Measurements from ENCODE around the gene SLF1.

SLF1 gene

DNA sequence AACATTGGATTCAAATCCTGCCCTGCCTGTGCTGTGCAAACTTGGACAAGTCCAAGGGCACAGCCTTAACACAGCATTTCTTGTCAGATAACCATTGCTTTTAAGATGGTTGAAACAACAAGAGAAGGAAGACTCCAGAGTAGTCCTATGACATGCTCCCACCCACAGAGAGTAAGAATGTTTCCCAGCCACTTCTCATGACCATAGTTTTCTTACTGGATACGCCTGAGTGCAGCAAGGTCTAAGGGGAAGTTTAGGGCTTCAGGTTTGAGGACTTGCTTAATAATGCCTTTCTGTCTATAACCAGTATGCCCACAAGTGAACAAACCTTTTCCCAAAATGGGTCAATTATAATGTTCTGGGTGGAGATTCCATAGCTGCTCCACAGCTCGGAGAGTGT lies 126.4 kb downstream of the SLF1 start:
- no peaks in the 10 kb centered on the region for H3K9me3 ChIP-seq (ENCODE audit: low read depth, low read length)
- H3K27ac ChIP-seq, result no peak overlapping the region
- no peak overlapping the region for H3K4me3 ChIP-seq
- H3K36me3 ChIP-seq (ENCODE audit: insufficient read depth, low read length), result no peaks in the 10 kb centered on the region
- TF ChIP-seq FOXP2 (optimal IDR thresholded peaks at IDR 0.05; ENCODE audit: control extremely low read depth, extremely low read length, insufficient read depth), result no peak
- TF ChIP-seq EZH2 (IDR thresholded peaks at IDR 0.05), result no peak
- TF ChIP-seq POLR2AphosphoS5 (IDR thresholded peaks at IDR 0.05; ENCODE audit: borderline replicate concordance, low read depth, low read length), result no peak
- DNase-seq (ENCODE audit: low read depth, low spot score), result no peak
- H3K9ac ChIP-seq (ENCODE audit: insufficient read length), result no peak overlapping the region

DNA sequence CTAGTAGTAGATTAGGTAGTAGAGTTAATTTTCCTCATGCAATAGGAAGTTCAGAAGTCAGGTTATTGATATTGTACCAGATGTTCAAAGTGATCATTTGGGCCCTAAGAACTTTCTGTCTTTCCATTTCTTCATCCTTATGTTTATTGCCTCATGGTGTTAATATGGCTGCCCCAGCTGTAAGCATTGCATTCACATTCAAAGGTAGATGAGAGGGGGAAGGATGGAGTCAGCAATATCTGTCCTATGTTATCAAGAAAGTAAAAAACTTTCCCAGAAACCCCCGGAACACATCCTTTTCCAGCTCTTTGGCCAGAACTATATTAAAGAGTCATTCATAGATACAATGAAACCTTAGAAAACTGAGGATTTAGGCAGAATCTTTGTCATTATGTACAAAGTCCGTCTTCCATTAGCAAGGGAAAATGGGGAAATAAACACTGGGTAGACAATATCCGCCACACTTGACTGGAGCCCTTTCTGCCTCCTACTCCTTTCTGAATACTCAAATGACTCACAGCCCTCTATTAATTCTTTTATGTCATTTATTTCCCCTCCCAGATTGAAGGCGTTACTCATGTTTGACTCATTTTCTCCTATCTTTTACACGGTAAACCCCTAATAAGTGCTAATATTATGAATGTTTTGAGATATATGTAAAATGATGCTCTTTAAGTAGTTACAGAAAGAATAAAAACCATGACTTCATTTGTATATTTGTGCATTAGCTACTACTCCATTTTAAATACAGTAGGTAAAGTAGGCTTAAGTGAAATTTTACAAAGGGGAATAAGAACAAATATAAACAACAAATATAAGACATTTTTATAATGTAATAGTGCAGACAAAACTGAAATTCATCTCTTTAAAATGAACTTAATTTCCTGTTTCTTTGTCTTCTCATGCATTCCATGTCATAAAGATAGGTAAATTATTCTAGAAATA lies 127.6 kb downstream of the SLF1 start:
- H3K4me3 ChIP-seq, result no peak overlapping the region
- no peak overlapping the region for H3K27ac ChIP-seq
- TF ChIP-seq FOXP2 (optimal IDR thresholded peaks at IDR 0.05; ENCODE audit: control extremely low read depth, extremely low read length, insufficient read depth) (no peak), EZH2 (IDR thresholded peaks at IDR 0.05) (no peak)
- H3K9ac ChIP-seq (ENCODE audit: insufficient read length), result no peak overlapping the region
- H3K36me3 ChIP-seq (ENCODE audit: insufficient read depth, low read length), result no peaks in the 10 kb centered on the region
- no peaks in the 10 kb centered on the region for H3K9me3 ChIP-seq (ENCODE audit: low read depth, low read length)
- no peak for DNase-seq (ENCODE audit: low read depth, low spot score)

DNA sequence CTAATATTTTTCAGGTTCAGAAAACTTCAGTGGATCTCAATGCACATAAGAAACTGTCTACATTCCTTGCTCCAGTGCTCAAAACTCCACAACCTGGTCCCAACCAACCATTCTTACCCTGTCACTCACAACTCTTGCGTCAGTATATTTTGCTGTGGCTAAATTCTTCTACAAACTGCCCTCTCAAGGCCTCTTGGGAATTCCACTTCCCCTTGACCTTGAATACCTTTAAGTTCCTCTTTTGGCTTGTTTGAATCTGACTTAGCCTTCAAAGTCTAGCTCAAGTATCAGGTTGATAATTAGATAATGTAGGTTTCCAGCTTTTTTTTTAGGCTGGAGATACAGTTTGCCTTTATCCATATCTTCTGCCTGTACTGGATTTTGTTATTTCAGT lies 128.3 kb downstream of the SLF1 start:
- TF ChIP-seq EZH2 (IDR thresholded peaks at IDR 0.05) (no peak), FOXP2 (optimal IDR thresholded peaks at IDR 0.05; ENCODE audit: control extremely low read depth, extremely low read length, insufficient read depth) (no peak), POLR2AphosphoS5 (IDR thresholded peaks at IDR 0.05; ENCODE audit: borderline replicate concordance, low read depth, low read length) (no peak)
- Histone ChIP-seq H3K9me3 (ENCODE audit: low read depth, low read length) (no peaks in the 10 kb centered on the region), H3K27ac (no peak overlapping the region), H3K9ac (ENCODE audit: insufficient read length) (no peak overlapping the region), H3K36me3 (ENCODE audit: insufficient read depth, low read length) (no peaks in the 10 kb centered on the region), H3K4me3 (no peak overlapping the region)
- DNase-seq (ENCODE audit: low read depth, low spot score), result no peak

All from SK-N-MC (cell line).